ENCODE measurements around the gene RYR1.

DNA sequence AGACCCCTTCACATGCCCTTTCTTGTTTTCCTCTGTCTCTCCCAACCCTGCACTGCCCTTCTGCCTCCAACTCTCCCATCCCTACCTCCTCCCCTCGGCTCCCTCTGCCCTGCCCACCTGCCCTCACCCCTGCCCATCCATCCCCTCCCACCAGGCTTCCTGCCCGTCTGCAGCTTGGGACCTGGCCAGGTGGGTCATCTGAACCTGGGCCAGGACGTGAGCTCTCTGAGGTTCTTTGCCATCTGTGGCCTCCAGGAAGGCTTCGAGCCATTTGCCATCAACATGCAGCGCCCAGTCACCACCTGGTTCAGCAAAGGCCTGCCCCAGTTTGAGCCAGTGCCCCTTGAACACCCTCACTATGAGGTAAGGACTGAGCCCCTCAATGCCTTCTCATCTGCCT is 35.7 kb downstream of the RYR1 start:
- TF ChIP-seq, protein P1, sequence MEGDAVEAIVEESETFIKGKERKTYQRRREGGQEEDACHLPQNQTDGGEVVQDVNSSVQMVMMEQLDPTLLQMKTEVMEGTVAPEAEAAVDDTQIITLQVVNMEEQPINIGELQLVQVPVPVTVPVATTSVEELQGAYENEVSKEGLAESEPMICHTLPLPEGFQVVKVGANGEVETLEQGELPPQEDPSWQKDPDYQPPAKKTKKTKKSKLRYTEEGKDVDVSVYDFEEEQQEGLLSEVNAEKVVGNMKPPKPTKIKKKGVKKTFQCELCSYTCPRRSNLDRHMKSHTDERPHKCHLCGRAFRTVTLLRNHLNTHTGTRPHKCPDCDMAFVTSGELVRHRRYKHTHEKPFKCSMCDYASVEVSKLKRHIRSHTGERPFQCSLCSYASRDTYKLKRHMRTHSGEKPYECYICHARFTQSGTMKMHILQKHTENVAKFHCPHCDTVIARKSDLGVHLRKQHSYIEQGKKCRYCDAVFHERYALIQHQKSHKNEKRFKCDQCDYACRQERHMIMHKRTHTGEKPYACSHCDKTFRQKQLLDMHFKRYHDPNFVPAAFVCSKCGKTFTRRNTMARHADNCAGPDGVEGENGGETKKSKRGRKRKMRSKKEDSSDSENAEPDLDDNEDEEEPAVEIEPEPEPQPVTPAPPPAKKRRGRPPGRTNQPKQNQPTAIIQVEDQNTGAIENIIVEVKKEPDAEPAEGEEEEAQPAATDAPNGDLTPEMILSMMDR (IDR thresholded peaks at IDR 0.05) = no peak
- no peak for TF ChIP-seq ZFX (IDR thresholded peaks at IDR 0.05; ENCODE audit: borderline replicate concordance)

Measured in 22Rv1 (cell line).